ENCODE data around the gene GPHN. TPM values are rescaled to one million over a fixed set of nuclear protein-coding genes. Genes with fewer than 3 reads are reported as not detected.

GPHN gene
- total RNA-seq, 2 donors from 2014 or later = 13.5 to 18.7 TPM

DNA sequence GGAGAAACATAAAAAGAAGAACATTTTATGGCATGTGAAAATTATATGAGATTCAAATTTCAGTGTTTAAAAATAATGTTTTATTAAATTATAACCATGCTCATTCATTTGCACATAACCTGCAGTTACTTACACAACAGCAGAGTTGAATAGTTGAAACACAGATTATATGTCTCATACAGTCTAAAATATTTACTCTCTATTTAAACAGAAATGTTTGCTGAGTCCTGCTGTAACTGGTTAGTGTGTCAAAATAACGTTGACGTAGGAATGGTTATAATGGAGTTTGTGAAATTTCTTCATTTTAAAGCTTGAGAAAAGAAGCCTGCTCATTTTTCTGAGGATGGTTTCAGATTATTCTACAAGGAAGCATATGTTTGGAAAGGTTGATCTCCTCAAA is 484.8 kb downstream of the GPHN start:
- Histone ChIP-seq H3K4me1 (replicated peaks) (no peaks in the 10 kb centered on the region), H3K9me3 (no peaks in the 10 kb centered on the region), H3K36me3 (no peaks in the 10 kb centered on the region), H3K27ac (no peak overlapping the region), H3K4me3 (no peak overlapping the region), H3K27me3 (replicated peaks; ENCODE audit: insufficient read depth) (no peaks in the 10 kb centered on the region)
- DNase-seq (ENCODE audit: low spot score) = no peak
- intact Hi-C loops (cut with DNase I) = no loop called here
- WGBS = 61% methylated on average over 2 of the region's 2 CpGs
- TF ChIP-seq POLR2A (IDR thresholded peaks at IDR 0.05) = no peak
- no peak for TF ChIP-seq POLR2AphosphoS5 (IDR thresholded peaks at IDR 0.05)
- TF ChIP-seq, protein P1, sequence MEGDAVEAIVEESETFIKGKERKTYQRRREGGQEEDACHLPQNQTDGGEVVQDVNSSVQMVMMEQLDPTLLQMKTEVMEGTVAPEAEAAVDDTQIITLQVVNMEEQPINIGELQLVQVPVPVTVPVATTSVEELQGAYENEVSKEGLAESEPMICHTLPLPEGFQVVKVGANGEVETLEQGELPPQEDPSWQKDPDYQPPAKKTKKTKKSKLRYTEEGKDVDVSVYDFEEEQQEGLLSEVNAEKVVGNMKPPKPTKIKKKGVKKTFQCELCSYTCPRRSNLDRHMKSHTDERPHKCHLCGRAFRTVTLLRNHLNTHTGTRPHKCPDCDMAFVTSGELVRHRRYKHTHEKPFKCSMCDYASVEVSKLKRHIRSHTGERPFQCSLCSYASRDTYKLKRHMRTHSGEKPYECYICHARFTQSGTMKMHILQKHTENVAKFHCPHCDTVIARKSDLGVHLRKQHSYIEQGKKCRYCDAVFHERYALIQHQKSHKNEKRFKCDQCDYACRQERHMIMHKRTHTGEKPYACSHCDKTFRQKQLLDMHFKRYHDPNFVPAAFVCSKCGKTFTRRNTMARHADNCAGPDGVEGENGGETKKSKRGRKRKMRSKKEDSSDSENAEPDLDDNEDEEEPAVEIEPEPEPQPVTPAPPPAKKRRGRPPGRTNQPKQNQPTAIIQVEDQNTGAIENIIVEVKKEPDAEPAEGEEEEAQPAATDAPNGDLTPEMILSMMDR (IDR thresholded peaks at IDR 0.05) = no peak

DNA sequence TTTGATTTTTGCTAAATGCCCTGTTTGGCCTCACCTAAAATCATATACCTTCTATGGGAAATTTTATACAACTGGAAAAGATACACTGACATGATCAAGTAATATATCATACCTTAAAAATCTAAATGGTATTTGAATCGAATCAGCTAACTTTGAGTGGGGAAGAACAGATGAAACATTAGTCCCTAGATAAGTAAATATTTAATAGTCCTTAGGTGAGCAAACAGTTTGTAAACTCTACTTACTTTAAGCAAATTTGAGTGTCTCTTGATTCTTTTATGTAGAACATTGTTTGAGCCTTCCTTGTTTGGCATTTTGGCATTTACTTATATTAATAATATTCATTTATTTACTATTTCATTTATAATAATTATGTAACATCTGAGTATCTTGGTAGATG is 485.6 kb downstream of the GPHN start:
- no peak for TF ChIP-seq POLR2AphosphoS5 (IDR thresholded peaks at IDR 0.05)
- TF ChIP-seq, protein P1 (IDR thresholded peaks at IDR 0.05) = no peak
- TF ChIP-seq POLR2A (IDR thresholded peaks at IDR 0.05) = no peak
- WGBS = 59% methylated on average over 1 of the region's 1 CpG
- no peaks in the 10 kb centered on the region for H3K36me3 ChIP-seq
- no peaks in the 10 kb centered on the region for H3K9me3 ChIP-seq
- DNase-seq (ENCODE audit: low spot score) = no peak
- no peak overlapping the region for H3K27ac ChIP-seq
- no peak overlapping the region for H3K4me3 ChIP-seq
- intact Hi-C loops (cut with DNase I) = no loop called here
- no peaks in the 10 kb centered on the region for H3K4me1 ChIP-seq (replicated peaks)
- no peaks in the 10 kb centered on the region for H3K27me3 ChIP-seq (replicated peaks; ENCODE audit: insufficient read depth)

DNA sequence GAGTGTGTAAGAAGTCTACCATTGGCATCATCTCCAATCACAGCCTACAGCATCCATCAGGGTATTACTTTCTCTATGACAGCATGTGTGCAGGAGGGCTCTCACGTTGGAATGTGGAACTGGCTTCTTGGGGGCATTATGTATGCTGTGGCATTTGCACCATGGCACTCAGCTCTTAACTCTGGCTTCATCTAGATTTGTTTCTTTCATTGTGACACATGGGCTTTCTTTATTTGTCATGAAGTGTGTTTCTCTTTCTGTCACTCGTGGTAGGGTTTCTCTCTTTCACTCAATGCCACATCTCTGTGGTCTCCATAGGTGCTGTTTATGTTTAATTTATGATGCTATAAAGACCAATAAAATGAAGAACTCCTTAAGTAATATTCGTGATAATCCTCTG is 490.1 kb downstream of the GPHN start:
- WGBS = 73% methylated on average over 3 of the region's 3 CpGs
- Histone ChIP-seq H3K27ac (no peak overlapping the region), H3K4me3 (no peak overlapping the region), H3K4me1 (replicated peaks) (no peaks in the 10 kb centered on the region), H3K9me3 (no peaks in the 10 kb centered on the region), H3K27me3 (replicated peaks; ENCODE audit: insufficient read depth) (no peaks in the 10 kb centered on the region), H3K36me3 (no peaks in the 10 kb centered on the region)
- no peak for DNase-seq (ENCODE audit: low spot score)
- intact Hi-C loops (cut with DNase I) = no loop called here
- TF ChIP-seq POLR2AphosphoS5 (IDR thresholded peaks at IDR 0.05) (no peak), POLR2A (IDR thresholded peaks at IDR 0.05) (no peak)
- TF ChIP-seq, protein P1 (IDR thresholded peaks at IDR 0.05) = no peak

DNA sequence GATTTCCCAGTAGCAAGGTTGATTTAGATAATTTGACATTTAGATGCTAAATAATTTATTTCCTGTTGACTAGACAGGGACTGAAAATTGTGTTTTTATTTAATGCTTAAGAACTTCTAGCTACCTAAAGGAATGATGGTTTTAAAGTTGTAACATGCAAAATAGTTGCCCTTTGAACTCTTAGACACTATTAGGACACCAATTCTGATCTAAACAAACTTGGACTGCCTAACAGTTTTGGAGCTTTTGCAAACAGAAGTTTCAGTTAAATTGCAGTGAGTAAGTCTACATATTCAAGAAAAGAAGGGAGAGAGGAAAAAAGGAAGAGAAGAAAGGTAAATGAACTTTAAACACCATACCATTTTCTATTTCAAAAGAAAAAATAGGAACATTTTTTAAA is 492.0 kb downstream of the GPHN start:
- H3K36me3 ChIP-seq = no peaks in the 10 kb centered on the region
- H3K27ac ChIP-seq = no peak overlapping the region
- H3K9me3 ChIP-seq = no peaks in the 10 kb centered on the region
- H3K27me3 ChIP-seq (replicated peaks; ENCODE audit: insufficient read depth) = no peaks in the 10 kb centered on the region
- no peak for DNase-seq (ENCODE audit: low spot score)
- H3K4me3 ChIP-seq = no peak overlapping the region
- intact Hi-C loops (cut with DNase I) = no loop called here
- H3K4me1 ChIP-seq (replicated peaks) = no peaks in the 10 kb centered on the region
- TF ChIP-seq POLR2AphosphoS5 (IDR thresholded peaks at IDR 0.05) (no peak), POLR2A (IDR thresholded peaks at IDR 0.05) (no peak)
- TF ChIP-seq, protein P1 (IDR thresholded peaks at IDR 0.05) = no peak

DNA sequence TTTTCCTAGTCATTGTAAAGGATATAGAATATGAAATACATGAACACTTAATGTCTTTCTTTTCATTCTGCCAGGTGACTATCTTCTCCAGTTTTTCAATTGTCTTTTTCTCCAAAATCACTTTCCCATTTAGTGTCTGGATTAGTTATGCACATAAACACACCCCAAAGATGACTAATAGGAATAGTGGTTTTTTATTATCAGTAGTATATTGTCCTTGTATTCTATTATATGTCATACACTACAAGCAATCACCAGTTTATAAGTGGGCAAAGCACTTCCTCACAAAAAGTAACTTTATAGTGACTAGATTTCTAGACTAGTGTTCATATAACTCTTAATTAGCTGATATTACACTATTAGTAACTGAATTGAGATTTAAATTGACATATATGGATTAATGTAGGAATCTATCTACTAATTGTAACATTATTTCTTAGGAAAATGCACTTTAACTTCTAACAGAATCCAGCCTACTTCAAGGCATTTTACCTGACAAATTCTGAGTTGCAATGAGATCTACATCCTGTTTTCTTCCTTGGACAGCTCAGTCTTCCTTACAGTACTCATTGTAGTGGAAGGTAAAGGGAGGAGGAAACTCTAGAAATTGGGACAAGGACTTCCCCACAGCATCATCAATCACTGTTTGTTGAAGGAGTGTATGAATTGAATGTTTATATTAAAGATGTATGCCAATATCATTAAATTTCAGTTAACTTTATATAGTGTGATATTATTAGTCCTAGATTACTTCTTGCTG is 495.2 kb downstream of the GPHN start:
- TF ChIP-seq, protein P1 (IDR thresholded peaks at IDR 0.05) = no peak
- TF ChIP-seq POLR2AphosphoS5 (IDR thresholded peaks at IDR 0.05) (no peak), POLR2A (IDR thresholded peaks at IDR 0.05) (no peak)
- Histone ChIP-seq H3K27me3 (replicated peaks; ENCODE audit: insufficient read depth) (no peaks in the 10 kb centered on the region), H3K27ac (no peak overlapping the region), H3K9me3 (no peaks in the 10 kb centered on the region), H3K4me1 (replicated peaks) (no peaks in the 10 kb centered on the region), H3K36me3 (no peaks in the 10 kb centered on the region), H3K4me3 (no peak overlapping the region)
- intact Hi-C loops (cut with DNase I) = no loop called here
- DNase-seq (ENCODE audit: low spot score) = no peak

All from prostate gland (tissue), 2 donors.